BLaER1 (cell line): Measurements from ENCODE around the gene STX1A.
"Not testable (repeated sequence)": the region's sequence is repeated elsewhere in the genome, so short reads cannot be mapped to it uniquely, and the experiment has no call there.

ENCODE experiments used
- H3K27ac ChIP-seq: shearing (Covaris generic); formaldehyde crosslinking; 2 replicates; pipeline ENCODE4 v1.8.1; 2022
- H3K27me3 ChIP-seq: shearing (Covaris generic); formaldehyde crosslinking; 2 replicates; pipeline ENCODE4 v1.8.1; 2022
- H3K36me3 ChIP-seq: shearing (Covaris generic); formaldehyde crosslinking; 2 replicates; pipeline ENCODE4 v1.8.1; 2022
- H3K4me1 ChIP-seq: shearing (Covaris generic); formaldehyde crosslinking; 2 replicates; pipeline ENCODE4 v1.8.1; 2022
- H3K4me2 ChIP-seq: shearing (Covaris generic); formaldehyde crosslinking; 2 replicates; pipeline ENCODE4 v1.8.1; 2022
- H3K4me3 ChIP-seq: shearing (Covaris generic); formaldehyde crosslinking; 2 replicates; pipeline ENCODE4 v1.8.1; 2022
- H3K9ac ChIP-seq: shearing (Covaris generic); formaldehyde crosslinking; 2 replicates; pipeline ENCODE4 v1.8.1; 2022
- H3K9me3 ChIP-seq: shearing (Covaris generic); formaldehyde crosslinking; 2 replicates; pipeline ENCODE4 v1.8.1; 2022
- H4K20me1 ChIP-seq: shearing (Covaris generic); formaldehyde crosslinking; 2 replicates; pipeline ENCODE4 v1.8.1; 2022
- Cebpa-rat ChIP-seq: shearing (Covaris generic); IDR thresholded peaks from 2 replicates; pipeline ENCODE4 v1.8.1; 2022

STX1A gene

GRCh38 chr7:73659983-73660382, 59.5 kb downstream of the STX1A start:
- no peak overlapping the region for H3K9ac ChIP-seq
- H3K4me1 ChIP-seq: no peaks in the 10 kb centered on the region
- no peaks in the 10 kb centered on the region for H4K20me1 ChIP-seq
- no peak overlapping the region for H3K27ac ChIP-seq
- H3K4me3 ChIP-seq: no peak overlapping the region
- no peak overlapping the region for H3K4me2 ChIP-seq
- H3K9me3 ChIP-seq: peaks cover 20% of the 10 kb centered on the region
- no peaks in the 10 kb centered on the region for H3K36me3 ChIP-seq
- no peaks in the 10 kb centered on the region for H3K27me3 ChIP-seq
- TF ChIP-seq Cebpa-rat: no peak

GRCh38 chr7:73655309-73655708, 64.2 kb downstream of the STX1A start:
- not testable (repeated sequence) for H3K36me3 ChIP-seq, H3K4me1 ChIP-seq, H3K27ac ChIP-seq, H3K9me3 ChIP-seq, H4K20me1 ChIP-seq, H3K4me3 ChIP-seq, H3K4me2 ChIP-seq, H3K9ac ChIP-seq, H3K27me3 ChIP-seq

DNA sequence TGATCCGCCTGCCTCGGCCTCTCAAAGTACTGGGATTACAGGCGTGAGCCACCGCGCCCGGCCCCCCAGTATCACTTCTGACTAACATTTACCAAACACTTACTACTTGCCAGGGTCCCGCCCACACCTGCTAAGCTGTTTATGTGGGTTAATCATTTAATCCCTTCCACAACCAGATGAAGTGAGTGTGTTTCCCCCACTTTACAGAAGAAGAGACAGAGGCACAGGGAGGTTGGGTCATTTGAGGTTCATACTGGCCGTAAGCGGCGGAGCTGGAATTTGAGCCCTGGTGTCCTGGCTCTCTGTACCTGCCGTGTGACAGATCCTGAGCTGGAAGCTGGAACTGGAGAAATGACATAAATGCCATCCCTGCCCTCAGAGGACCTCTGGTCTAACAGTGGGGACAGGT, 66.9 kb downstream of the STX1A start:
- H3K9ac ChIP-seq: no peak overlapping the region
- no peak overlapping the region for H3K4me3 ChIP-seq
- H4K20me1 ChIP-seq: peaks cover 6% of the 10 kb centered on the region; the same call in 1 of the 2 replicates
- no peak for TF ChIP-seq Cebpa-rat
- no peak overlapping the region for H3K27ac ChIP-seq
- 0 out of 2 replicates have a peak, but pooled peaks cover 5% of the 10 kb centered on the region for H3K9me3 ChIP-seq
- H3K36me3 ChIP-seq: no peaks in the 10 kb centered on the region
- H3K4me1 ChIP-seq: 0 out of 2 replicates have a peak, but pooled peaks cover 6% of the 10 kb centered on the region
- H3K27me3 ChIP-seq: peaks cover 33% of the 10 kb centered on the region
- H3K4me2 ChIP-seq: no peak overlapping the region

GRCh38 chr7:73650524-73650923, 68.9 kb downstream of the STX1A start:
- Histone ChIP-seq H3K4me3 (no peak overlapping the region), H3K9me3 (0 out of 2 replicates have a peak, but pooled peaks cover 4% of the 10 kb centered on the region), H3K27ac (no peak overlapping the region), H3K4me1 (0 out of 2 replicates have a peak, but pooled peaks cover 6% of the 10 kb centered on the region), H3K9ac (no peak overlapping the region), H3K36me3 (no peaks in the 10 kb centered on the region), H3K4me2 (no peak overlapping the region), H4K20me1 (peaks cover 15% of the 10 kb centered on the region), H3K27me3 (peaks cover 54% of the 10 kb centered on the region)
- no peak for TF ChIP-seq Cebpa-rat

DNA sequence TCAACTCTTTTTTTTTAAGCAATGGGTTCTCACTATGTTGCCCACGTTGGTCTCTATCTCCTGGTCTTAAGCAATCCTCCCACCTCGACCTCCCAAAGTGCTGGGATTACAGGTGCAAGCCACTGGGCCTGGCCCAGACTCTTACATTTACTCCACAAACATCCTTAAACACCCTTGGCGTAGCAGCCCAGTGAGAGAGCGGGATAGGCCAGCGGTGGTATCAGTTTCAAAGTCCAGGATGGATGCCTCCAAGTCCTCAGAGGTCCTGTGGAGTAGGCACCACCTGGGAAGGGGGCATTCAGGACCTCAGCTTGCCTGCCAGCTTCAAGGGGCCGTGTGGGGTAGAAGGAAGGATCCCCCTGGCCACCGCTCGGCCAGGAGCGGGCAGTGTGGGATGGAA, 69.9 kb downstream of the STX1A start:
- Histone ChIP-seq H3K36me3 (no peaks in the 10 kb centered on the region), H3K9me3 (no peaks in the 10 kb centered on the region), H4K20me1 (peaks cover 15% of the 10 kb centered on the region), H3K9ac (no peak overlapping the region), H3K4me3 (no peak overlapping the region), H3K27ac (no peak overlapping the region), H3K4me1 (0 out of 2 replicates have a peak, but pooled peaks cover 6% of the 10 kb centered on the region), H3K27me3 (peaks cover 55% of the 10 kb centered on the region), H3K4me2 (no peak overlapping the region)
- no peak for TF ChIP-seq Cebpa-rat
